SK-N-SH (cell line): ENCODE measurements around the gene TBC1D21. TPM values are rescaled to one million over a fixed set of nuclear protein-coding genes. Genes with fewer than 3 reads are reported as not detected.

Experiments
- CTCF ChIA-PET: fragments of 300-600, 350-600 bp; formaldehyde crosslinking; extraction: SDS; loops from one replicate; lab custom pipeline; 2021; lab: Yijun Ruan, JAX
- POLR2A ChIA-PET: fragments of 350-600 bp; sonication (Branson Sonifier 250); formaldehyde crosslinking; extraction: SDS; loops from one replicate; lab custom pipeline; 2020; ENCODE audit warnings: antibody characterized with exemption, inconsistent platforms; lab: Yijun Ruan, JAX
- DNase-seq: peaks from one replicate; pipeline ENCODE4 v3.0.0; 2012
- H2AFZ ChIP-seq: fragments of 200-600 bp; sonication (generic); 2 replicates; pipeline ENCODE4 v1.8.1; 2016; ENCODE audit warnings: antibody characterized with exemption, mild to moderate bottlenecking, low read depth
- H3F3A ChIP-seq: fragments of 200-600 bp; sonication (generic); replicated peaks from 2 replicates; pipeline ENCODE3; 2016; ENCODE audit warnings: antibody characterized with exemption, mild to moderate bottlenecking; ENCODE audit not compliant: insufficient read depth
- H3K27ac ChIP-seq, 2 experiments: fragments of 200-500 bp in 1 of 2; fragments of 200-600 bp in 1 of 2; sonication (Bioruptor generic) in 1 of 2; sonication (generic), shearing (Covaris generic) in 1 of 2; 2 replicates each; pipeline versions ENCODE4 v1.5.1 to v1.6.1; 2014 to 2016; ENCODE audit warnings: low read depth in 2 of 2, inconsistent platforms in 1 of 2, low read length in 1 of 2, mild to moderate bottlenecking in 1 of 2, mixed read lengths in 1 of 2
- H3K27me3 ChIP-seq: fragments of 200-600 bp; sonication (generic), shearing (Covaris generic); 2 replicates; pipeline ENCODE4 v1.6.1; 2016; ENCODE audit warnings: mixed run types; ENCODE audit not compliant: insufficient read depth
- H3K36me3 ChIP-seq, 2 experiments: fragments of 200-500 bp in 1 of 2; fragments of 200-600 bp in 1 of 2; sonication (Bioruptor generic) in 1 of 2; sonication (generic) in 1 of 2; replicated peaks in 1 of 2; 2 replicates each; pipeline versions ENCODE3 to v1.5.1; 2014 to 2016; ENCODE audit warnings: low read length in 1 of 2, mild to moderate bottlenecking in 1 of 2; ENCODE audit not compliant: insufficient read depth in 2 of 2, control insufficient read depth in 1 of 2
- H3K4me1 ChIP-seq, 2 experiments: fragments of 200-500 bp in 1 of 2; fragments of 200-600 bp in 1 of 2; sonication (Bioruptor generic) in 1 of 2; sonication (generic), shearing (Covaris generic) in 1 of 2; 2 replicates each; pipeline versions ENCODE4 v1.5.1 to v1.6.1; 2014 to 2016; ENCODE audit warnings: low read depth in 1 of 2, low read length in 1 of 2, mixed run types in 1 of 2; ENCODE audit not compliant: insufficient read depth in 2 of 2, control insufficient read depth in 1 of 2
- H3K4me2 ChIP-seq: fragments of 200-600 bp; sonication (generic), shearing (Covaris generic); 2 replicates; pipeline ENCODE4 v1.6.1; 2017; ENCODE audit warnings: mixed run types
- H3K4me3 ChIP-seq, 2 experiments: fragments of 200-500 bp in 1 of 2; fragments of 200-600 bp in 1 of 2; sonication (Bioruptor generic) in 1 of 2; sonication (generic), shearing (Covaris generic) in 1 of 2; 2 replicates each; pipeline versions ENCODE4 v1.5.1 to v1.8.1; 2014 to 2016; ENCODE audit warnings: low read depth in 2 of 2, inconsistent platforms in 1 of 2, low read length in 1 of 2, mild to moderate bottlenecking in 1 of 2, mixed read lengths in 1 of 2, moderate library complexity in 1 of 2
- H3K79me2 ChIP-seq: fragments of 200-600 bp; sonication (generic); 2 replicates; pipeline ENCODE4 v1.8.1; 2017; ENCODE audit warnings: mild to moderate bottlenecking; ENCODE audit not compliant: insufficient read depth
- H3K9ac ChIP-seq: fragments of 200-600 bp; sonication (generic); 2 replicates; pipeline ENCODE4 v1.6.1; 2017; ENCODE audit warnings: mixed run types
- H3K9me2 ChIP-seq: fragments of 200-600 bp; sonication (generic); 2 replicates; pipeline ENCODE4 v1.6.1; 2017; ENCODE audit warnings: mixed run types
- H3K9me3 ChIP-seq: fragments of 200-600 bp; sonication (generic); 2 replicates; pipeline ENCODE4 v1.6.1; 2017; ENCODE audit warnings: mixed run types, mild to moderate bottlenecking, moderate library complexity
- H4K20me1 ChIP-seq: fragments of 200-600 bp; sonication (generic); 2 replicates; pipeline ENCODE4 v1.6.1; 2017; ENCODE audit warnings: mild to moderate bottlenecking, mixed run types; ENCODE audit not compliant: insufficient read depth
- CTCF ChIP-seq: fragments of 200-600 bp; sonication (generic); IDR thresholded peaks from 2 replicates; pipeline ENCODE4 v1.6.1; 2017; ENCODE audit warnings: antibody characterized with exemption, mild to moderate bottlenecking, moderate library complexity
- EP300 ChIP-seq, 2 experiments: IDR thresholded peaks; 2 replicates each; pipeline versions ENCODE4 v1.4.0 to v1.6.1; 2012; ENCODE audit warnings: borderline replicate concordance in 1 of 2, low read depth in 1 of 2, low read length in 1 of 2
- FOSL2 ChIP-seq: IDR thresholded peaks from 2 replicates; pipeline ENCODE4 v1.4.0; 2012; ENCODE audit warnings: low read depth, mild to moderate bottlenecking, moderate library complexity, borderline replicate concordance
- FOXM1 ChIP-seq: IDR thresholded peaks from 2 replicates; pipeline ENCODE4 v1.4.0; 2012; ENCODE audit warnings: low read depth, mild to moderate bottlenecking
- GABPA ChIP-seq: IDR thresholded peaks from 2 replicates; pipeline ENCODE4 v1.4.0; 2012; ENCODE audit warnings: low read depth, mild to moderate bottlenecking
- JUND ChIP-seq: IDR thresholded peaks from 2 replicates; pipeline ENCODE4 v1.4.0; 2012
- MEF2A ChIP-seq: IDR thresholded peaks from 2 replicates; pipeline ENCODE4 v1.4.0; 2012; ENCODE audit warnings: low read depth, borderline replicate concordance
- NFIC ChIP-seq: IDR thresholded peaks from 2 replicates; pipeline ENCODE4 v1.4.0; 2012; ENCODE audit warnings: borderline replicate concordance
- RAD21 ChIP-seq: IDR thresholded peaks from 2 replicates; pipeline ENCODE4 v1.6.1; 2012; ENCODE audit warnings: mild to moderate bottlenecking, low read length
- RCOR1 ChIP-seq: fragments of 150-350 bp; IDR thresholded peaks from 2 replicates; pipeline ENCODE4 v1.6.1; 2017; ENCODE audit warnings: antibody characterized with exemption, low read length
- RFX5 ChIP-seq: IDR thresholded peaks from 2 replicates; pipeline ENCODE4 v1.6.1; 2012; ENCODE audit warnings: mild to moderate bottlenecking, improper control_type of control experiment, low read length
- SIN3A ChIP-seq: IDR thresholded peaks from 2 replicates; pipeline ENCODE4 v1.6.1; 2012; ENCODE audit warnings: low read depth, mild to moderate bottlenecking, low read length, moderate library complexity, borderline replicate concordance
- SMC3 ChIP-seq: IDR thresholded peaks from 2 replicates; pipeline ENCODE4 v1.6.1; 2012; ENCODE audit warnings: low read depth, low read length, improper control_type of control experiment
- TCF12 ChIP-seq: IDR thresholded peaks from 2 replicates; pipeline ENCODE4 v1.4.0; 2012
- TEAD4 ChIP-seq: IDR thresholded peaks from 2 replicates; pipeline ENCODE4 v1.4.0; 2012; ENCODE audit warnings: mild to moderate bottlenecking, borderline replicate concordance; ENCODE audit not compliant: insufficient read depth
- USF1 ChIP-seq: IDR thresholded peaks from 2 replicates; pipeline ENCODE4 v1.4.0; 2012; ENCODE audit warnings: low read depth, borderline replicate concordance
- WGBS: methylation state at CpG from one replicate; pipeline ENCODE4 v1.1.6; 2017; ENCODE audit warnings: low lambda C conversion rate; 5-methylcytosine and 5-hydroxymethylcytosine counted together
- polyA plus RNA-seq, 3 experiments: library from polyadenylated mRNA; depleted of rRNA; stranded (reverse); fragments of >200 nt; gene quantifications; 2 replicates each; pipeline ENCODE4 v1.2.3, GENCODE V29; 2012
- TF ChIP-seq, protein P1 (sequence below): fragments of 150-350 bp; IDR thresholded peaks from 2 replicates; pipeline ENCODE4 v1.6.1; 2016; ENCODE audit warnings: mild to moderate bottlenecking, low read depth, low read length
- TF ChIP-seq, protein P2 (sequence below): IDR thresholded peaks from 2 replicates; pipeline ENCODE4 v1.6.1; 2012; ENCODE audit warnings: mild to moderate bottlenecking, low read depth, low read length, moderate library complexity
- TF ChIP-seq, protein P3 (sequence below): IDR thresholded peaks from 2 replicates; pipeline ENCODE4 v1.4.0; 2012; ENCODE audit warnings: low read depth

Gene TBC1D21
- polyA plus RNA-seq, 1 of the 3 experiments (the other 2 are of a cell fraction) = not detected

- WGBS = 90% methylated on average over 1 of the region's 2 CpGs
Measured at GRCh38 chr15:73908822-73909122, 35.4 kb downstream of the TBC1D21 start.

GRCh38 chr15:73909651-73910050 lies 36.3 kb downstream of the TBC1D21 start:
- TF ChIP-seq, protein P1, sequence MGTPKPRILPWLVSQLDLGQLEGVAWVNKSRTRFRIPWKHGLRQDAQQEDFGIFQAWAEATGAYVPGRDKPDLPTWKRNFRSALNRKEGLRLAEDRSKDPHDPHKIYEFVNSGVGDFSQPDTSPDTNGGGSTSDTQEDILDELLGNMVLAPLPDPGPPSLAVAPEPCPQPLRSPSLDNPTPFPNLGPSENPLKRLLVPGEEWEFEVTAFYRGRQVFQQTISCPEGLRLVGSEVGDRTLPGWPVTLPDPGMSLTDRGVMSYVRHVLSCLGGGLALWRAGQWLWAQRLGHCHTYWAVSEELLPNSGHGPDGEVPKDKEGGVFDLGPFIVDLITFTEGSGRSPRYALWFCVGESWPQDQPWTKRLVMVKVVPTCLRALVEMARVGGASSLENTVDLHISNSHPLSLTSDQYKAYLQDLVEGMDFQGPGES = no peak
- TF ChIP-seq RCOR1 (no peak), SIN3A (no peak), TCF12 (no peak), JUND (no peak), RAD21 (no peak), MEF2A (no peak), SMC3 (no peak), FOSL2 (no peak), EP300 (IDR thresholded peaks at IDR 0.05; ENCODE audit: borderline replicate concordance in 1 of 2, low read depth in 1 of 2, low read length in 1 of 2) (no peak), NFIC (no peak), CTCF (no peak), GABPA (no peak)
- TF ChIP-seq, protein P2, sequence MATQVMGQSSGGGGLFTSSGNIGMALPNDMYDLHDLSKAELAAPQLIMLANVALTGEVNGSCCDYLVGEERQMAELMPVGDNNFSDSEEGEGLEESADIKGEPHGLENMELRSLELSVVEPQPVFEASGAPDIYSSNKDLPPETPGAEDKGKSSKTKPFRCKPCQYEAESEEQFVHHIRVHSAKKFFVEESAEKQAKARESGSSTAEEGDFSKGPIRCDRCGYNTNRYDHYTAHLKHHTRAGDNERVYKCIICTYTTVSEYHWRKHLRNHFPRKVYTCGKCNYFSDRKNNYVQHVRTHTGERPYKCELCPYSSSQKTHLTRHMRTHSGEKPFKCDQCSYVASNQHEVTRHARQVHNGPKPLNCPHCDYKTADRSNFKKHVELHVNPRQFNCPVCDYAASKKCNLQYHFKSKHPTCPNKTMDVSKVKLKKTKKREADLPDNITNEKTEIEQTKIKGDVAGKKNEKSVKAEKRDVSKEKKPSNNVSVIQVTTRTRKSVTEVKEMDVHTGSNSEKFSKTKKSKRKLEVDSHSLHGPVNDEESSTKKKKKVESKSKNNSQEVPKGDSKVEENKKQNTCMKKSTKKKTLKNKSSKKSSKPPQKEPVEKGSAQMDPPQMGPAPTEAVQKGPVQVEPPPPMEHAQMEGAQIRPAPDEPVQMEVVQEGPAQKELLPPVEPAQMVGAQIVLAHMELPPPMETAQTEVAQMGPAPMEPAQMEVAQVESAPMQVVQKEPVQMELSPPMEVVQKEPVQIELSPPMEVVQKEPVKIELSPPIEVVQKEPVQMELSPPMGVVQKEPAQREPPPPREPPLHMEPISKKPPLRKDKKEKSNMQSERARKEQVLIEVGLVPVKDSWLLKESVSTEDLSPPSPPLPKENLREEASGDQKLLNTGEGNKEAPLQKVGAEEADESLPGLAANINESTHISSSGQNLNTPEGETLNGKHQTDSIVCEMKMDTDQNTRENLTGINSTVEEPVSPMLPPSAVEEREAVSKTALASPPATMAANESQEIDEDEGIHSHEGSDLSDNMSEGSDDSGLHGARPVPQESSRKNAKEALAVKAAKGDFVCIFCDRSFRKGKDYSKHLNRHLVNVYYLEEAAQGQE = no peak
- TF ChIP-seq, protein P3, sequence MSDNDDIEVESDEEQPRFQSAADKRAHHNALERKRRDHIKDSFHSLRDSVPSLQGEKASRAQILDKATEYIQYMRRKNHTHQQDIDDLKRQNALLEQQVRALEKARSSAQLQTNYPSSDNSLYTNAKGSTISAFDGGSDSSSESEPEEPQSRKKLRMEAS = no peak
- no peaks in the 10 kb centered on the region; the same call in 1 of the 2 replicates for H3K79me2 ChIP-seq
- no peaks in the 10 kb centered on the region for H3K9me3 ChIP-seq
- ChIA-PET CTCF (interaction anchor here (0.9 to 13.4 kb wide), 20 partner anchors 11 to 273 kb away, joined by 3 to 148 read pairs (median 6); partner anchors contain the start of genes LOXL1 and TBC1D21), POLR2A (no interaction called here)
- no peak overlapping the region for H3K4me2 ChIP-seq
- no peak overlapping the region for H2AFZ ChIP-seq
- H3K27me3 ChIP-seq = no peaks in the 10 kb centered on the region
- H3K9me2 ChIP-seq = no peaks in the 10 kb centered on the region
- WGBS = 89% methylated on average over 2 of the region's 2 CpGs
- H3K9ac ChIP-seq = no peak overlapping the region
- no peak overlapping the region for H3K4me3 ChIP-seq
- peaks cover 0 to 2% of the 10 kb centered on the region in 2 experiments; a peak in 1 of 4 replicates for H3K4me1 ChIP-seq
- no peaks in the 10 kb centered on the region for H3K36me3 ChIP-seq
- H4K20me1 ChIP-seq = no peaks in the 10 kb centered on the region
- DNase-seq = no peak
- no peaks in the 10 kb centered on the region for H3F3A ChIP-seq
- no peak overlapping the region for H3K27ac ChIP-seq

More at GRCh38 chr15:73908822-73909122, 35.4 kb downstream of the TBC1D21 start:
- Histone ChIP-seq H3K27me3 (no peaks in the 10 kb centered on the region), H3K27ac (no peak overlapping the region), H3K79me2 (no peaks in the 10 kb centered on the region; the same call in 1 of the 2 replicates), H3K4me1 (peaks cover 0 to 2% of the 10 kb centered on the region in 2 experiments; a peak in 1 of 4 replicates), H3K4me2 (no peak overlapping the region), H3F3A (no peaks in the 10 kb centered on the region), H4K20me1 (no peaks in the 10 kb centered on the region), H2AFZ (no peak overlapping the region), H3K9me2 (no peaks in the 10 kb centered on the region), H3K9me3 (no peaks in the 10 kb centered on the region), H3K36me3 (no peaks in the 10 kb centered on the region), H3K4me3 (no peak overlapping the region), H3K9ac (no peak overlapping the region)
- no peak for TF ChIP-seq RFX5
- no peak for TF ChIP-seq FOXM1
- TF ChIP-seq, protein P1 = no peak
- no peak for TF ChIP-seq USF1
- no peak for TF ChIP-seq TEAD4
- CTCF ChIA-PET = interaction anchor here (0.6 to 13.4 kb wide), 36 partner anchors 10 to 349 kb away, joined by 3 to 148 read pairs (median 5); partner anchors contain the start of genes LOXL1 and TBC1D21
- no peak for DNase-seq
- POLR2A ChIA-PET = no interaction called here
